Activated naive CD8-positive, alpha-beta T cell treated with anti-CD3 and anti-CD28 coated beads, Interleukin-2, amount 50 U/mL, for 16 hours (primary cell): ENCODE measurements around the gene MROH8.
"Not testable (repeated sequence)": the region's sequence is repeated elsewhere in the genome, so short reads cannot be mapped to it uniquely, and the experiment has no call there.

Experiments
- DNase-seq: peaks from one replicate; pipeline ENCODE4 v3.0.0-alpha.2; 2020; ENCODE audit warnings: low read depth, low spot score

Gene MROH8

GRCh38 chr20:37095108-37095598 lies 84.2 kb downstream of the MROH8 start:
- no peak for DNase-seq

- no peak for DNase-seq
Observed at GRCh38 chr20:37090407-37090806, 88.9 kb downstream of the MROH8 start.

- no peak for DNase-seq
Observed at GRCh38 chr20:37081717-37082289, 97.5 kb downstream of the MROH8 start.

- DNase-seq: no peak
Observed at GRCh38 chr20:37077009-37077408, 102.3 kb downstream of the MROH8 start.

- DNase-seq: no peak
Observed at GRCh38 chr20:37075932-37076685, 103.2 kb downstream of the MROH8 start.

- no peak for DNase-seq
Observed at GRCh38 chr20:37072293-37073196, 106.8 kb downstream of the MROH8 start.

- DNase-seq: no peak
Observed at GRCh38 chr20:37071481-37071911, 107.9 kb downstream of the MROH8 start.

- not testable (repeated sequence) for DNase-seq
Observed at GRCh38 chr20:37069563-37069962, 109.8 kb downstream of the MROH8 start.

GRCh38 chr20:37066168-37066567 lies 113.2 kb downstream of the MROH8 start:
- no peak for DNase-seq

- no peak for DNase-seq
Observed at GRCh38 chr20:37055276-37055675, 124.1 kb downstream of the MROH8 start.

- DNase-seq: no peak
Observed at GRCh38 chr20:37053230-37053950, 126.0 kb downstream of the MROH8 start.
